ENCODE measurements around the gene NADSYN1.

Gene NADSYN1

GRCh38 chr11:71433648-71434450 is 19.2 kb upstream of the NADSYN1 start:
- no peak for DNase-seq (ENCODE audit: low read depth)

GRCh38 chr11:71434576-71435130 is 18.4 kb upstream of the NADSYN1 start:
- DNase-seq (ENCODE audit: low read depth), result no peak

- no peak for DNase-seq (ENCODE audit: low read depth)
Measured at GRCh38 chr11:71435278-71435951, 17.6 kb upstream of the NADSYN1 start.

GRCh38 chr11:71436861-71437260 is 16.1 kb upstream of the NADSYN1 start:
- DNase-seq (ENCODE audit: low read depth), result no peak

- DNase-seq (ENCODE audit: low read depth), result no peak
Measured at GRCh38 chr11:71437399-71437798, 15.6 kb upstream of the NADSYN1 start.

- no peak for DNase-seq (ENCODE audit: low read depth)
Measured at GRCh38 chr11:71437879-71438278, 15.1 kb upstream of the NADSYN1 start.

GRCh38 chr11:71438650-71439049 is 14.4 kb upstream of the NADSYN1 start:
- no peak for DNase-seq (ENCODE audit: low read depth)

GRCh38 chr11:71440021-71440755 is 12.8 kb upstream of the NADSYN1 start:
- DNase-seq (ENCODE audit: low read depth), result no peak

GRCh38 chr11:71441251-71441650 is 11.8 kb upstream of the NADSYN1 start:
- no peak for DNase-seq (ENCODE audit: low read depth)

GRCh38 chr11:71442123-71442522 is 10.9 kb upstream of the NADSYN1 start:
- no peak for DNase-seq (ENCODE audit: low read depth)

GRCh38 chr11:71442880-71443279 is 10.1 kb upstream of the NADSYN1 start:
- no peak for DNase-seq (ENCODE audit: low read depth)

- no peak for DNase-seq (ENCODE audit: low read depth)
Measured at GRCh38 chr11:71443736-71444445, 9.1 kb upstream of the NADSYN1 start.

GRCh38 chr11:71444811-71445210 is 8.2 kb upstream of the NADSYN1 start:
- DNase-seq (ENCODE audit: low read depth), result no peak

GRCh38 chr11:71446150-71446549 is 6.9 kb upstream of the NADSYN1 start:
- no peak for DNase-seq (ENCODE audit: low read depth)

GRCh38 chr11:71446942-71447688 is 5.9 kb upstream of the NADSYN1 start:
- DNase-seq (ENCODE audit: low read depth), result no peak

GRCh38 chr11:71447791-71448256 is 5.2 kb upstream of the NADSYN1 start:
- DNase-seq (ENCODE audit: low read depth), result no peak

GRCh38 chr11:71448257-71449171 is 4.5 kb upstream of the NADSYN1 start, which contains the start of gene DHCR7:
Gene DHCR7, minus strand, starts transcription at chr11:71448393. Its CDS starts 3,441 bp downstream, at chr11:71444952.
- peak; percentile 69 for DNase-seq (ENCODE audit: low read depth)

- DNase-seq (ENCODE audit: low read depth), result no peak
Measured at GRCh38 chr11:71449596-71449995, 3.4 kb upstream of the NADSYN1 start.

GRCh38 chr11:71450507-71450906 is 2.5 kb upstream of the NADSYN1 start:
- no peak for DNase-seq (ENCODE audit: low read depth)

- DNase-seq (ENCODE audit: low read depth), result no peak
Measured at GRCh38 chr11:71450939-71451338, 2.1 kb upstream of the NADSYN1 start.

All from HS-5 (cell line).